SU-DHL-6 (cell line): ENCODE data around the gene CCDC13.
A peak's percentile ranks its signal among the peaks of the same experiment; 100 is the strongest.

Experiments
- H2AFZ ChIP-seq: fragments of 200-600 bp; sonication (generic); 2 replicates; pipeline ENCODE4 v1.6.1; 2014; ENCODE audit warnings: low read depth, mild to moderate bottlenecking, moderate library complexity, mixed read lengths, antibody characterized with exemption, low read length; ENCODE audit not compliant: severe bottlenecking
- H3F3A ChIP-seq: fragments of 200-600 bp; shearing (Covaris generic); 2 replicates; pipeline ENCODE4 v1.6.0; 2016; ENCODE audit warnings: antibody characterized with exemption, mild to moderate bottlenecking; ENCODE audit not compliant: insufficient read depth
- H3K27ac ChIP-seq: fragments of 200-600 bp; sonication (generic); 2 replicates; pipeline ENCODE4 v1.5.1; 2016; ENCODE audit warnings: low read depth, mild to moderate bottlenecking, low read length, moderate library complexity, mixed read lengths
- H3K27me3 ChIP-seq: fragments of 200-600 bp; sonication (generic), shearing (Covaris generic); 2 replicates; pipeline ENCODE4 v1.6.0; 2014; ENCODE audit warnings: mild to moderate bottlenecking, low read length
- H3K36me3 ChIP-seq: fragments of 200-600 bp; sonication (generic); 2 replicates; pipeline ENCODE4 v1.6.1; 2014; ENCODE audit warnings: mild to moderate bottlenecking, low read length, mixed read lengths
- H3K4me2 ChIP-seq: fragments of 300-600, 200-600 bp; shearing (Covaris generic), sonication (generic); 2 replicates; pipeline ENCODE4 v1.6.0; 2014; ENCODE audit warnings: low read length, low read depth, mild to moderate bottlenecking; ENCODE audit not compliant: poor library complexity, severe bottlenecking
- H3K4me3 ChIP-seq: fragments of 200-600 bp; sonication (generic); 2 replicates; pipeline ENCODE4 v1.5.1; 2014; ENCODE audit warnings: antibody characterized with exemption, low read length, mild to moderate bottlenecking, mixed read lengths; ENCODE audit not compliant: insufficient read depth, poor library complexity, severe bottlenecking
- H3K79me2 ChIP-seq: fragments of 200-600 bp; sonication (generic); 2 replicates; pipeline ENCODE4 v1.6.1; 2014; ENCODE audit warnings: mild to moderate bottlenecking, low read length, moderate library complexity; ENCODE audit not compliant: insufficient read depth
- H3K9ac ChIP-seq: fragments of 200-600 bp; sonication (generic); 2 replicates; pipeline ENCODE4 v1.7.0; 2014; ENCODE audit warnings: mild to moderate bottlenecking, low read length
- H3K9me2 ChIP-seq: fragments of 200-600 bp; sonication (generic); replicated peaks from 2 replicates; pipeline ENCODE4 v1.6.1; 2014; ENCODE audit warnings: low read length; ENCODE audit not compliant: insufficient read depth
- H3K9me3 ChIP-seq: fragments of 200-600 bp; sonication (generic); 2 replicates; pipeline ENCODE4 v1.6.1; 2014; ENCODE audit warnings: low read length, mixed read lengths; ENCODE audit not compliant: insufficient read depth
- H4K20me1 ChIP-seq: fragments of 200-600 bp; sonication (generic); 2 replicates; pipeline ENCODE4 v1.6.1; 2014; ENCODE audit warnings: low read depth, mild to moderate bottlenecking, antibody characterized with exemption, low read length, moderate library complexity, mixed read lengths
- CTCF ChIP-seq: fragments of 200-600 bp; sonication (generic); IDR thresholded peaks from one replicate; pipeline ENCODE4 v1.5.1; 2017; ENCODE audit warnings: antibody characterized with exemption, mild to moderate bottlenecking, low read length, moderate library complexity; ENCODE audit not compliant: insufficient read depth, poor library complexity, severe bottlenecking
- EZH2phosphoT487 ChIP-seq: fragments of 200-600 bp; sonication (generic), shearing (Covaris generic); conservative IDR thresholded peaks from 2 replicates; pipeline ENCODE4 v1.6.1; 2018; ENCODE audit warnings: mild to moderate bottlenecking, antibody characterized with exemption, low read length, moderate library complexity, mixed read lengths

Gene CCDC13

GRCh38 chr3:42780892-42781700, 8.0 kb upstream of the CCDC13 start:
- Histone ChIP-seq H3K4me2 (no peak overlapping the region), H3K36me3 (peaks cover 20% of the 10 kb centered on the region; the same call in 1 of the 2 replicates), H3K79me2 (no peaks in the 10 kb centered on the region), H3K9ac (no peak overlapping the region), H3K4me3 (no peak overlapping the region), H2AFZ (no peak overlapping the region), H4K20me1 (no peaks in the 10 kb centered on the region), H3K9me3 (no peaks in the 10 kb centered on the region), H3K27me3 (no peaks in the 10 kb centered on the region), H3K27ac (no peak overlapping the region), H3K9me2 (no peaks in the 10 kb centered on the region), H3F3A (0 out of 2 replicates have a peak, but pooled peaks cover 6% of the 10 kb centered on the region)
- TF ChIP-seq EZH2phosphoT487 (no peak), CTCF (peak; percentile 61)

- no peaks in the 10 kb centered on the region for H3K9me3 ChIP-seq
- TF ChIP-seq EZH2phosphoT487 (no peak), CTCF (no peak)
- H3K4me3 ChIP-seq = no peak overlapping the region
- no peaks in the 10 kb centered on the region for H3K79me2 ChIP-seq
- H2AFZ ChIP-seq = no peak overlapping the region
- H3F3A ChIP-seq = 0 out of 2 replicates have a peak, but pooled peaks cover 3% of the 10 kb centered on the region
- peaks cover 13% of the 10 kb centered on the region; the same call in 1 of the 2 replicates for H3K36me3 ChIP-seq
- H3K4me2 ChIP-seq = no peak overlapping the region
- H3K9me2 ChIP-seq = no peaks in the 10 kb centered on the region
- no peaks in the 10 kb centered on the region for H3K27me3 ChIP-seq
- H4K20me1 ChIP-seq = no peaks in the 10 kb centered on the region
- no peak overlapping the region for H3K27ac ChIP-seq
- H3K9ac ChIP-seq = no peak overlapping the region
Measured at GRCh38 chr3:42780398-42780797, 7.3 kb upstream of the CCDC13 start.

GRCh38 chr3:42778644-42779043, 5.6 kb upstream of the CCDC13 start:
- no peak for TF ChIP-seq EZH2phosphoT487
- no peak for TF ChIP-seq CTCF
- Histone ChIP-seq H3K4me3 (no peak overlapping the region), H3K4me2 (no peak overlapping the region), H3F3A (no peaks in the 10 kb centered on the region), H3K9me3 (no peaks in the 10 kb centered on the region), H3K27me3 (no peaks in the 10 kb centered on the region), H2AFZ (no peak overlapping the region), H3K36me3 (peaks cover 6% of the 10 kb centered on the region; the same call in 1 of the 2 replicates), H3K9ac (no peak overlapping the region), H3K79me2 (no peaks in the 10 kb centered on the region), H4K20me1 (no peaks in the 10 kb centered on the region), H3K9me2 (no peaks in the 10 kb centered on the region), H3K27ac (no peak overlapping the region)
